DMS53 treated with DMSO at 0.1 percent for 48 hours (cell line): ENCODE data around the gene AUTS2.

Experiments used
- DNase-seq: peaks from one replicate; lab custom pipeline; 2025; ENCODE audit not compliant: unreplicated experiment; lab: John Stamatoyannopoulos, UW

Gene AUTS2

DNA sequence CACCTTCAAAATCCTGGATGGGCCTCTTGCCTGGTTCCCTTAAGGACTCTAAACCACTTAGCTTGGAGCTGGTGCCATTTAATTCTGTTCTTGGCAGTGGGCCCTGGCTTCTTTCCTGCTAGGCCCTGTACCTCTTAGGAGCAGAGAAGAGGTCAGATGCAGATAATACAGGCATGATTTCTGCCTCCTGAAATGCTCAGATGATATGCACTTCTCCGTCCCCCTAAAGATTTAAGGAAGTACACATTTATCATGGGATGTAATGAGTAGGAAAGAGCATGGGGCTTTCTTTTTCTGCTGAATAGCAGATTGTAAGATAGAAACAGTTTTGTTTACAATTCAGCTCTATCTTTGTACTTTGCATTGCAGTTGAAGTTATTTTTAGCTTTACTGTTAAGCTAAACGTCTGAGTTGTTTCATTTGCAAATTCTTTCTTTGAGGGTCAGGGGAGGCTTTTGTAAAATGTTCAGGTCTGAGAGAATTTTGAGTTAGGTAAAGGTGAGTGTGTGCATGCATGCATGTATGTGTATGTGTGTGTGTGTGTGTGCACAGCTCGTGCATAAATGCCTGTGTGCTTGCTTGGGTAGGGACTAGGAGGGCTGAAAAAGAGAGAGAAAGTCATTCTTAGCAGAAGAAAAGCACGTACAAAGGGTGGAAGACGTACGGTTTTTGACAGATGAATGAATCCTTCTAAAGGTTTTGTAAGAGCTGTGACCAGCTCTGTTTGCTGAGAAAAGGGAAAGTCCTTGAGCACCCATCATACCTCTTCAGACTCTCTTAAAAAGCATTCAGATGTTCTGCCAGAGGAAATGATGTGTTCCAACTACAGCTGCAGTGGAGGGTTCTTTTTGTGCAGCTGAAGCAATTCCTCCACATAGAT, 364.2 kb downstream of the AUTS2 start:
- DNase-seq, result no peak

DNA sequence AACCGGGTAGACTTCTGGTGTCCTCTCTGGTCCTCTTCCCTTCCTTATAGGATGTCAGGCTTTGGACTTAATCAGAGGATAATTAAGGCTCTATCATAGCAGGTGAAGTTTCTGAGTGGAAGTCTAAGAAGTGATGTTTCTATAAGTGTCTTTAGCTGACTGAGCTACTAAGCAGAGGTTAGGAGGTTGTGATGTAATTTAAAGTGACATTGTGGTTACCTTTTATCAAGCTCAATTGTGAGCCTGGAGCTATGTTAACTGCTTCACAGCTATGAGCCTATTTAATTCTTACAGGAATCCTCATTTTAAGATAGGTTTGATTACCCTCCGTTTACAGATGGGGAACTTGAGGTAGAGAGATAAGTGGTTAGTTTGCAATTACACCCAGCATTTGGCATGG, 365.1 kb downstream of the AUTS2 start:
- DNase-seq, result no peak

DNA sequence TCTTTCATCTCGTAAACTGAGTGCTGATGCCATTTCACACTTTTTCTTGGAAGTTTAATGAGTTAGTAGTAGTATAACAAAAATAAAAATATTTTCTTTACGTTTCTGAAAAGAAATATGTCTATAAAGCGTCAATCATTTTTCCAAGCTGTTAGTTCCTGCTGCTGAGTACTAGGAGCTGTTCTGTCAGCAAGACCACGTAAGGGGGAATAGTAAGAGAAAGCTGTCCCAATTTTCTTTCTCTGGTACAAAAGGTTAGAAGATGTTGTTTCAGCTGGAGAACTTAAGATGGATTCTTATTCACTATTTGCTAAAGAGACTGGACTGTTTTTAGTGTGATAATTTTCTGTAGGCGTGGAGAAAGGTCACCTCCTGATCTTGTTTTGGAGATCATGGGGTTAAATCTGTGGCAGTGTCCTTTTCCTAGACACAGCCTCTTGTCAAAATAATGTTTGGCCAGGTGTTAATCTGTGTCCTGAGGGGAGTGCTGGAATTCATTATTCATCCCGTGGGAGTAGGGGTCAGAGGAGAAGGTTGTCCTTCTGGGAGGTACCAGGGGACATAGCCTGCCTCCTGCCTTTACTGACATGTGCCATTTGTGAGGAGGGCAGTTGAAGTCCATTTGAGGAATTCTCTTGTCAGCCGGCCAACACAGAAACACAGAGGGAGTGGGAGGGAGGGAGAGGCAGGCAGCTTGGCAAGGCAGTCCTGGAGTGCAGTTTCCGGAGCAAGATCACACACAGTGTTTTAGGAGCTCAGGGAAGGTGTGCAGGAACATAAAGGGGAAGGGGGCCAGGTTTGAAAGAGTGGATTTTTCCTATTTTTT, 368.7 kb downstream of the AUTS2 start:
- no peak for DNase-seq

DNA sequence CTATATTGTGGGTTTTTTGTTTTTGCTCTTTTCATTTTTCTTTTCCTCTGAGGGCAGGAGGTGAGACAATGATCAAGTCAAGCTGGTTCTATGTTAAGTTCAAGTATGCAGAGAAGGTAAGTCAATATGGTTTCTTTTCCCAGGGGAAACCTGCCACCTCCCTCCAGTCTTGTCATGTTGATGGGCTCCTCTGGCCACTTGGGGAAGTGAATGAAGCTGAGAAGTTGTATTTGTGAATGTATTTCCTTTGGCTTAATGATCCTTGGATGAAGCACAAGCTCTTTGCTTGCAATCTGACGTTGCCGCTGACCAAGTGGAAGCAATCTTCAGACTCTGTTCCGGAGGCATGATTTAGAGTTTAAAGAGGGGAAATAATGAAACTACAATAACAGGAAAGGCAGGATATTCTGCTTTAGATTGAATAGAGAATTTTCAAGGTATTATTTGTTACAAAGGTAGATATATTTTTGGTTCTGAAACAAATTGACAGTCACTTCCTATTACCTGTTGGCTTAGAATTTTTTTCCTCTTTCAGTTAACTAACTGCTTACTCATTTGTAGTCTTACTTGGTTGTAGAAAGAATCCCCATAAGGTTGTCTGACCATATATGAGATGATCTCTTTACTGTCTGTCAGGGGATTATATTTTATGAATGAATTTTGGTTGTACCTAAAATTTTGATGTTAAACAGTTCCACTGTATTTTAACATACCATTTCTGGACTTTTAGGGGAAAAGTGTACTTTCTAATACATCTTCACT, 369.6 kb downstream of the AUTS2 start:
- DNase-seq, result no peak

DNA sequence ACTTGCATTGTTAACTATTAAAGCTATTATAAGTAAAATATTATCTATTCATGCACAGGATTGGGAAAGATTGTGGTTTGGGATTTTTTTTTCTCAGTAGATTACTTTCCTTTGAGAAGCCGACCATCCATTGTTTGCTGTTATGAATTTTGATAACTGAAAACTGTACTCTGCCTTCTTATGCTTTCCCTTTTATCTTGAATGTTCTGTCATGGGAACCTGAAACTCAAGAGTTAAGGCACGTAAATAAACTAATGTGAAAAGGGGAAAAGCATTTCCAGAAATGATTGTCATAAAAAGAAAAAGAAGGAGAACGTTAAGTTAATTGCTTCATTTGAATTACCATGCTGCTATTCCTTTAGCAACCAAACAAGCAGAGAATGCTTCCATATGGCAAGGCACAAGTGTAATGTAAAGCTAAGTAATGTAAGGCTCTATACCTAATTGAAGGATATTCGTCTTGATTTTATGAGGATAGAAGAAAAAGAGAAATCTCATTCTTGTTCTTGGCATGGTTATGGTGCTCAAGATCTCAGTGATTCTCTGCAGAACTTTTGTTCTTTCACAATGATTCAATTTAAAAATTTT, 370.8 kb downstream of the AUTS2 start:
- no peak for DNase-seq

DNA sequence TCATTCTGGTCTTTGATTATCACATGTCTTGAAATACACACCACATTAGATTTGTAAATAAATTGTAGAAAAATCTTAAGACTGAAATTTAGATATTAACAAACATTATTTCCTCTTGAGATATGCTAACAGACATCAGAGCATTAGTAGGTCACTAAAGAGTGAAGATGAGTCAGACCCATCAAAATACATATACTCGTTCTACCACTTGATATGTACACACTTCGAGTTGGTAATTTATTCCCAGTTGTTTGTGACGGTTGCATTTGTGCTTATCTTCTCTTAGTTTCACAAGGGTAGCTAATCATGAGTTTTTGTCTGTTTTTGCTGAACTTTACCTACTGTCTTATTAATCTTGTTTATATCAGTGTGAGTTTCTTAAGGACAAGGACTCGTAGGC, 383.4 kb downstream of the AUTS2 start:
- DNase-seq, result peak; percentile 73

DNA sequence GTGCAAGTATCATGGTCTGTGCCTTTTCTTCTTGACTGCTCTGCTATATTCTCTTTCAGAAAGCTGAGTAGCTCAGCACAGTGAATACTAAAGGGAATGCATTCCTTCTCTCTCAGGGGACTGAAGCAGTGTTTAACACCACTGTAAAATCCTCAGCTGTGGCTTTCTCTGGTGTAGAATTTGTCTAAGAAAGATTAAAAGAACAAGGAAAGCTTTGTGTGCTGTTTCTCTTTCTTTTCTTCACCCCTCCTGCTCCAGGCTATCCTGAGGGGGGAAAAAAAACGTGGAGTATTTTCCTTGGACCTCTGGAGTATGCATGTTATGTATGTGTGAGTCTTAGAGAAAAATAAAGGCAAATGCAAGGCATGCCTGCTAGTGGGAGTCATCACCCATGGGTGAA, 383.9 kb downstream of the AUTS2 start:
- no peak for DNase-seq

DNA sequence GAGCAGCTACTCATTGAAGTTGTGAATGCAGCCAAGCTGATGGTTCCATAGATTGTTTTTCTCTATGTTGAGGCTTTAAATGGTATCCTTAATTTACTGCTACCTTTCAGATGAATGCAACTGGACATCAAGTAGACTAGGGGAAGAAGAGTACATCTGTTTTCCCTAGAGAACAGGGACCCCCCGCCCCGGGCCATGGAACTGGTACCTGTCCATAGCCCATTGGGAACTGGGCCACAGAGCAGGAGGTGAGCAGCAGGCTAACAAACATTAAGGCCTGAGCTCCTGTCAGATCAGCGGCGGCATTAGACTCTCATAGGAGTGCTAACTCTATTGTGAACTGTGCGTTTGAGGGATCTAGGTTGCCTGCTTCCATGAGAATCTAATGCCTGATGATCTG, 391.3 kb downstream of the AUTS2 start:
- no peak for DNase-seq

DNA sequence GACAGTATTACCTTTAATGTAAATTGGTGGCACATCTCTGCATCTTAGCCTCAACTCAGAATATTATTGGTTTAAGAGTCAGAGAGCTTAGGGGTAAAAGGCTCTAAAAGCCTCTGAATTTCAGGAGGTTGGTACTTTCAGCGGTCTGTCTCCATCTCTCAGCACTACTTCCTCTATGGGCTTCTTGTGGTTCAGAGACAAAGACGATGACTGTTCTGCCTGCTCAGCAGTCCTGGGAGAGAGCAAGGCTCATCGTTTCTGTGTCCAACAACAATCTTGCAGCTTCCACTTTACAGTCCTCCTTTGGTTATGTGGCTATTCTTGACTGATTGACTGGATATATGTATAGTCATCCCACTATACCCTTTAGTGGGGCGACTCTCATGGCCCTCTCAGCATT, 394.7 kb downstream of the AUTS2 start:
- DNase-seq, result no peak

DNA sequence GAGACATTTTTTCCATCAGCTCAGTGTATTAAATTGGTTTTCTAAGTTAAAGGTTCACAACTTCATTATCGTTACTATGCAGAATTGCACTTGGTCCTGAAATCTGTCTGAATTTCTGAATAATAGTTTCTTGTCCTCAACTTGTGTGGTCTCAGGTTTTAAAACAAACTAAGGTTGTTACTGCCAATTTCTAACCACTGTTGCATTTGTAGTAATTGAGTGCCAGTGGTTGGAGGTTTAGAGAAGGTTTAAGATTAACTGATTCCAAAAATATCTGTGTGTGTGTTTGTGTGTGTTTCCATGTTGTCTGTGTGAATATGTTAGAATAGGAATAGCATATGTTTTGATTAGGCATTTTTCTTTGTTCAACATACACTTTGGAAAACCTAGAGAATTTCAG, 395.9 kb downstream of the AUTS2 start:
- DNase-seq, result no peak

DNA sequence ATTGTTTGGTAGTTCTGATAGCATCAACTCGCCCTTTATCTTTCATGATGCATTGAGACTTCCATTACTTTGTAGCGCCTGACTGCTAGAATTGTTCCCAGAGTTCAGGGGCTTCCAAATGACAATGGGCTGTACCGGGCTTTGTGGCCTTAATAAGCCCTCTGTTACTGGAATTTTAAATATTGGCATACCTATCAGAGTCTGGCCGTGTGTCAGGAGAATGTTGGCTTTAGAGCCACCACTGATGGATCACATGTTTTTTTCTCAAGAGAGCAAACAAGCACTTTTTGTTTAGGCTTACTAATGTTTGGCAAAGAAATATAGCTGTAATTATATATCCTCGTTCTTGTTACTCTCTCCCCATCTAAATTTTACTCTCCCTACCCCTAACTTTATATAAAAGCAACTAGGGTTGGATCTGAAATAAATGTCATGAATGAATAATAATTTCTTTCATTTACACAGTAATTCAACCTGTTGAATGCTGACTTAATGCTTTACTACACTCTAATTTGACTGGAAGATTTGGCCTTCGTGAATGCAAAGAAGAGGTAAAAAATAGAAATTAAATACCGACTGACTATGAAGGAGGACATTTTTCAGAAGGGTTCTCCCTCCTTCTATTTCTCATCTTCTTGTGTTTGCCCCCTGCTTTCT, 396.7 kb downstream of the AUTS2 start:
- no peak for DNase-seq

DNA sequence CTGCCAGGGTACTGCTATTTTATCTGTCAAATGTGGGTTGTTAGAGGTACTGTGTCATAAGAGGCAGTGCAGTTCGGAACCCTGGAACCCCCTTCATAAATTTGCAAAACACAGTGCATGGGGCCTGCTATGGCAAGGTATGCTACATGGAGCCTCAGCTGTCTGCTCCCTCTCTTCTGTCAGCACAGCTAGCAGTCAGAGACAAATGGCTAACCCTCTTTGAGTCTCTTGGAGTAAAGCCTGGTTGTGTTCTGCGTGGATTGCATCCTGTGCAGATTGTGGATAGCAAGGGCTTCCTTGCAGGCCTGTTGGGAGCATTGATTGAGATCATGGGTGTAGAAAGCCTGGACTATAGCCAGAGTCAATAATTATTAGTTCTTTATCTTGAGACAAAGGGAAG, 397.8 kb downstream of the AUTS2 start:
- DNase-seq, result no peak

DNA sequence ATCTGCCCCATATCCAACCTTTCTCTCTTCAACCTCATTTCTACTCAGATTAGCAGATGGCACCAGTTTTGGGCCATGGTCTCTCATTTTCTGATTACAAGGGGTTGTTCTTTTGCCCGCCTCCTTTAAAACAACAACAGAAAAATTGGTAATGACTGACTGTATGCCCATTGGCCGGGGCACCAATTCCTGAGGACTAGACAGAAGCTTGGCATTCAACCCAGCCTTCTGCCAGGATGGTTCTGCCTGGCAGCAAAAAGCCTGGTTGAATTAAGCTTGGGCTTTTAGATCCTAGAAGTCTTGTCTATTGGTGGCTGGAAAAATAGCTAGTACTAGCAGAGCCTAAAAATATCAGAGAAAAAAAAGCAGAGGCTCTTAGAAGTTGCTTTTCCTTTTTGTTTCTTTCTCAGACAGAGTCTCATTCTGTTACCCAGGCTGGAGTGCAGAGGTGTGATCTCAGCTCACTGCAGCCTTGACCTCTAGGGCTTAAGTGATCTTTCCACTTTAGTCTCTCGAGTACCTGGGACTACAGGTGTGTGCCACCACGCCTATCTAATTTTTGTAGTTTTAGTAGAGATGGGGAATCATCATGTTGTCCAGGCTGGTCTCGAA, 402.6 kb downstream of the AUTS2 start:
- DNase-seq, result no peak

DNA sequence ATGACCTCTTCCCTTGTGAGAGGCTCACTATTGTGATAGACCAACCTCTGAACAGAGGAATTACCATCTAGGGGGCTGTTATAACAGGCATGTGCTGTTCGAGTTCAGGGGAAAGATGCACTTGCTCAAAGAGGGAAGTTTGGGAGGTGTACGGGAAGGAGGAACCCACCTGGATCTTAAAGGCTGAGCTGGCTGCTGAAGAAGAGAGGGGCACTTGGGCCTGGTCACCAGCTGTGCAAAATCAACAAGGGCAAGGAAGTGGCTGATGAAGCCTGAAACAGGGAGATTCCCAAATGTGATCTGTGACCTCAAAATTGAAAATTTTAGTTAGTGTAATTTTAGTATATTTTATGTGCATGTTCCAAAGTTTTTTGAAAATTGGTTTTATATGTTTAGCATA, 407.2 kb downstream of the AUTS2 start:
- DNase-seq, result no peak

DNA sequence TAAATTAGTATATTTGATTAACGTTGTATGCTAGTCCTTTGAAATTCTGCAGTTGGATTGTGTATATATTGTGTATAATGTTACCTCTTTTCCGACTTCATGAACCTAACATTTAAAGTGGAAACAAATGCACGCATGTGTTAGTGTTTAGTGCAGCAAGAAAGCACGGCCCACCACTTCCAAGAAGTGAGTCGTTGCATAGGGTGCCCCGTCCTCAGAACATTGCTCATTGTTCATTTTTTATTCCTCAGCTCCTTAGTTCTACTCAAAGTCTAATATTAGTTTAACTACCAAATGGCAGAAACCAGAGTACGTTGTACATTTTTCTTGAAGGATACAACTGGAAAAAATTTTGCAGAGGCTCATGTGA, 407.6 kb downstream of the AUTS2 start:
- no peak for DNase-seq

DNA sequence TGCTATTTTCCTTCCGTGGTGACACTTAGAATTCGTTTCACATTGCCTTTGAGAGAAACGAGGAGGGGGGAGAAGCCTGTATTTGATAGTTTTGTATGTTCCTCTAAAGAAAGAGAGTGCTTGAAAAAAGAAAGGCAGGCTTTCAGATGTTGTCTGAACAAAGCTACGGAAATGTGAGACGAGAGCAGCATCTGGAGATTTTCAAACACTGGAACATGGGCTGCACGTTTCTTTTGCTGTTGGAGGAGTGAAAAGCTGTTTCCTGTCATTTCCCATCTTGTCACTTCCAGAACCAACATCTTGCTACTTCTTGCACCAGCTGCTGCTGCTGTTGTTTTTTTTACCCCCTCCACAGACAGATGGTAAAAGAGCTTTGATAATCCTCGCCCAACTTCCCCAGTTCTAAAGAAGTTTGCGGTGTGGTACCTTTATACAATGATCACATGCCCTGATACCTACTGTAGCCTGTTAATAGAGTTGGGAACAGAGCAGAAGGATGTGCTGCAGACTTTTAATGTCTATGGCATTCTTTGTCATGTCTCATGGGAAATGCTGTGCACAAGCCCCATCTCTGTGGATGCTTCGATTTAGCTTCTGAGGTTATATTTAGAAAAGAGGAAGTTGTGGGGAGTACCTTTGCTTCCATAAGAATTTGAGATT, 408.1 kb downstream of the AUTS2 start:
- no peak for DNase-seq

DNA sequence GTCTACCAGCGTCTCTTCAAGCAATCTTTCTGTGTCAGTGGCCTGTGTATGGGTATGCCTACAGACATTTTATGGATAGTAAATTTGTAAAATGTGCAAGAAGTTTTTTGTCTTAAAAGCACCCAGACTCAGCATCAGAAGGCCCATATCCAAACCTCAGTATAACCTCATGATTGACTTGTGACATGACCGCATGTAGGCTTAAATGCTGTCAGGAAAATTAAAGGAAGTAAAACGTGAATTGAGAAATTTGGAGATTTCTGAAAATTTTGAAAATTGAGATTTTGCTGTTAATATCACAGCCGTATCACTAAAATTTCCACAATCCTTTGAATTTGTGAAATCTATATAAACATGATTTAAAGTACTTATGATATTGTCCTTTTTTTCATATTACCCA, 410.2 kb downstream of the AUTS2 start:
- DNase-seq, result no peak

DNA sequence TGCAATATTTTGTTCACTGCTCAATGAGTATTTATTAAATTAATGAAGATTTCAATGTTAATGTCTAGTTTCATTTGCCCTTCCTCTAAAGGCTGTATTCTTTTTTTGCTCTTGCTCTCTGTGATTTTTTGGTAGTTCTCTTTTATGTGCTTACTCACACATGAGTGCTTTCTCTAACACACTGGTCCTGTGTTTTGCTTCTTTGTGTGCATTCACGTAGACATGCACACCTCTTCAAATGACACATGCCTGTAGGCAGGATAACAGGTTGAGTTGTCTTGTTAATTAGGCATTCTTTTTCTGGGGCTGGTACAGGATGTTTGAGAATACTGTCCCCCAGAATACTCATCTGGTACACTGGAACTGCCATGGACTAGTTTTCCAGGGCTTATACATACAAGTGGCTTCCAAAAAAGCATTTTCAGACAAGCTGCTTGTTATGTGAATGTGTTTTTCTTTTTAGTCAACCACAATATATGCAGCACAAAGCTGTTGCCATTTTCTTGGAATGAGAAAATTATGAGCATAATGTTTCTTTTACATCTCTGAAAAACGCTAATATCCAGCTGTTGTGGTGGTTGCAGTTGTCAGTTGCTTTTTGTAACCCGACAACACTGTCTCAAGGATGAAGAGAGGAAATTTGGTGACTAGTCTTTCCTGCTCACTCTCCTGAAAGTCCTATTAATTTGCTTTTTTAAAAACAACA, 416.4 kb downstream of the AUTS2 start:
- DNase-seq, result no peak

DNA sequence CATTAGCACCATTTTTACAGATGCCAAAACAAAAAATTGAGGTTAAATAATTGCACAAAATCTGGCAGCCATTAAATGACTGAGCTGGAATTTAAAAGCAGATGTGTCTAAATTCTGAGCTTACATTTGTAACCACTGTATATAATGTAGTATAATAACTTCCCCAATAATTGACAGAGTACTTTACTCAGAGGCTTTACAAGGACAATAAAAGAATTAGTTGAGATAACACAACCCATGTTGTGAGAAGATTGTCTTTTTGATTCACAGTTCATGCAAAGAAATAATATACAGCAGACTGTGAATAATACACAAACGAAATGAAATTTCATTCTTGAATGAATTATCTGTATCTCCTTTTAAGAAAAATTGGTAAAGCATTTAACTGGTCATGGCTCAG, 417.1 kb downstream of the AUTS2 start:
- DNase-seq, result no peak
